Colonic mucosa (tissue), 4 donors: Measurements from ENCODE around the gene TARS1. TPM values are rescaled to one million over a fixed set of nuclear protein-coding genes. Genes with fewer than 3 reads are reported as not detected.

Source experiments
- DNase-seq: peaks from one replicate; pipeline ENCODE4 v3.0.0-alpha.2; 2020
- H3K27ac ChIP-seq: fragments of 200-600 bp; one replicate; pipeline ENCODE4 v1.8.0; 2021
- H3K27me3 ChIP-seq: fragments of 200-600 bp; one replicate; pipeline ENCODE4 v1.8.0; 2021
- H3K36me3 ChIP-seq: fragments of 200-600 bp; one replicate; pipeline ENCODE4 v1.8.0; 2021
- H3K4me1 ChIP-seq: fragments of 200-600 bp; one replicate; pipeline ENCODE4 v1.8.0; 2021; ENCODE audit warnings: mild to moderate bottlenecking
- H3K4me3 ChIP-seq: fragments of 200-600 bp; one replicate; pipeline ENCODE4 v1.8.0; 2021
- H3K9ac ChIP-seq, 2 donors: one replicate each; pipeline ENCODE4 v1.7.0; 2013; ENCODE audit warnings: control low read depth in 2 of 2, low read depth in 2 of 2, low read length in 2 of 2
- H3K9me3 ChIP-seq: fragments of 200-600 bp; one replicate; pipeline ENCODE4 v1.8.0; 2021
- intact Hi-C: fragments of 100-400 bp; cut with DNase I; formaldehyde crosslinking; loops from one replicate; pipeline ENCODE4 v1.14.1; 2022
- total RNA-seq, 2 donors: library from RNA; stranded (reverse); fragmentation: NEBNext Ultra II Directional in 1 of 2; extraction: Animal tissue kit (Norgen Biotek cat#: 25700) in 1 of 2; gene quantifications; one replicate each; pipeline ENCODE4 v1.2.1, GENCODE V29; 2021
- TF ChIP-seq, protein P1 (sequence below): fragments of 200-600 bp; IDR thresholded peaks from one replicate; pipeline ENCODE4 v1.8.0; 2022; ENCODE audit warnings: antibody characterized with exemption, mild to moderate bottlenecking
- donor health status: healthy.
- donor health status: DM: no; HTN: no; CAD: no.
- donor health status: DM: no; HTN: no; CAD: no.

TARS1 gene
- total RNA-seq, 2 donors from 2014 or later: 146 to 187 TPM

- Histone ChIP-seq H3K27me3 (no peaks in the 10 kb centered on the region), H3K4me3 (no peak overlapping the region), H3K27ac (no peak overlapping the region), H3K4me1 (no peaks in the 10 kb centered on the region), H3K9ac (no peak overlapping the region), H3K36me3 (no peaks in the 10 kb centered on the region), H3K9me3 (no peaks in the 10 kb centered on the region)
- DNase-seq: no peak
- TF ChIP-seq, protein P1, sequence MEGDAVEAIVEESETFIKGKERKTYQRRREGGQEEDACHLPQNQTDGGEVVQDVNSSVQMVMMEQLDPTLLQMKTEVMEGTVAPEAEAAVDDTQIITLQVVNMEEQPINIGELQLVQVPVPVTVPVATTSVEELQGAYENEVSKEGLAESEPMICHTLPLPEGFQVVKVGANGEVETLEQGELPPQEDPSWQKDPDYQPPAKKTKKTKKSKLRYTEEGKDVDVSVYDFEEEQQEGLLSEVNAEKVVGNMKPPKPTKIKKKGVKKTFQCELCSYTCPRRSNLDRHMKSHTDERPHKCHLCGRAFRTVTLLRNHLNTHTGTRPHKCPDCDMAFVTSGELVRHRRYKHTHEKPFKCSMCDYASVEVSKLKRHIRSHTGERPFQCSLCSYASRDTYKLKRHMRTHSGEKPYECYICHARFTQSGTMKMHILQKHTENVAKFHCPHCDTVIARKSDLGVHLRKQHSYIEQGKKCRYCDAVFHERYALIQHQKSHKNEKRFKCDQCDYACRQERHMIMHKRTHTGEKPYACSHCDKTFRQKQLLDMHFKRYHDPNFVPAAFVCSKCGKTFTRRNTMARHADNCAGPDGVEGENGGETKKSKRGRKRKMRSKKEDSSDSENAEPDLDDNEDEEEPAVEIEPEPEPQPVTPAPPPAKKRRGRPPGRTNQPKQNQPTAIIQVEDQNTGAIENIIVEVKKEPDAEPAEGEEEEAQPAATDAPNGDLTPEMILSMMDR: no peak
- intact Hi-C loops: no loop called here
These were observed 53.7 kb downstream of the TARS1 start for GRCh38 chr5:33494466-33494865.

DNA sequence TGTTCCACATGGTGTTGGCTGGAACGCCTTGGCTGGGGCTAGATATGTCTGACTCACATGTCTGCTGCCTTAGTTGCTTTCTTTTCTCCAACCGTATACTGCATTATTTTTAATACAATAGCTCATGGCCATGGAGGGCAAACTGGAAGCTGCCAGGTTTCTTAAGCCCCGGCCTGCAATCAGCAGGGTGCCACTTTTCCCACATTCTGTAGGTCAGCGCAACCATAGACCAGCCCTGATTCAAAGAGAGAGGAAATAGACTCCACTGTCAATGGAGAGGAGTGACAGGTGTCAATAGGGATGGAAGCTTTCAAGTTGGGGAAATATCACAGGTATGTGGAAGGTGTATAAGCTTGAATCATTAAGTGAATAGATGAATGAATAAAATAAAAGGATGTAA, 60.5 kb downstream of the TARS1 start:
- no peaks in the 10 kb centered on the region for H3K36me3 ChIP-seq
- H3K9me3 ChIP-seq: no peaks in the 10 kb centered on the region
- intact Hi-C loops: no loop called here
- TF ChIP-seq, protein P1: no peak
- no peak overlapping the region for H3K9ac ChIP-seq
- DNase-seq: no peak
- H3K4me3 ChIP-seq: no peak overlapping the region
- H3K27me3 ChIP-seq: no peaks in the 10 kb centered on the region
- no peak overlapping the region for H3K27ac ChIP-seq
- H3K4me1 ChIP-seq: no peaks in the 10 kb centered on the region

DNA sequence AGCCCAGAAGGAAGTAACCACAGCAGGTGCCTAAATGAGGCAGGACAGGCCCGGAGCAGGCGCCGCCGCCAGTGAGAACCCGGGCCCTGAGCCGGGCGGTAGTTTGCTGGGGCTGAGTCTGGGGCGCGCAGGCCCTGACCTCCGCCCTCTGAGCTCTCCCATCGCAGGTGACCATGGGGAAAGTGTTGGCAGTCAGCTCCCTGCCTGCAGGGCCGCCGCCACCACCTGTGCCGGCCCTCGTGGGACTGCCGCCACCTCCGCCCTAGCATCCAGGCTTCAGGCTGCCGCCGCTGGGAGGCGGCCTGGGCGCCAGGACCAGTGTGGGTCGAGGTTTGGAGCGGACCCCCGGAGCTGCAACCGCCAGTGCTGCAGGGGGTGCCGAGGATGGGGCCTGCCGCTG, 61.1 kb downstream of the TARS1 start:
- no peak overlapping the region for H3K9ac ChIP-seq
- H3K27ac ChIP-seq: no peak overlapping the region
- H3K4me3 ChIP-seq: no peak overlapping the region
- intact Hi-C loops: no loop called here
- H3K9me3 ChIP-seq: no peaks in the 10 kb centered on the region
- TF ChIP-seq, protein P1: no peak
- no peaks in the 10 kb centered on the region for H3K4me1 ChIP-seq
- H3K27me3 ChIP-seq: no peaks in the 10 kb centered on the region
- DNase-seq: no peak
- no peaks in the 10 kb centered on the region for H3K36me3 ChIP-seq

- no peaks in the 10 kb centered on the region for H3K9me3 ChIP-seq
- H3K4me3 ChIP-seq: no peak overlapping the region
- H3K4me1 ChIP-seq: no peaks in the 10 kb centered on the region
- DNase-seq: no peak
- TF ChIP-seq, protein P1: no peak
- no peak overlapping the region for H3K27ac ChIP-seq
- intact Hi-C loops: no loop called here
- no peaks in the 10 kb centered on the region for H3K36me3 ChIP-seq
- H3K9ac ChIP-seq: no peak overlapping the region
- H3K27me3 ChIP-seq: no peaks in the 10 kb centered on the region
These were observed 63.8 kb downstream of the TARS1 start for GRCh38 chr5:33504570-33504969.

GRCh38 chr5:33507426-33507825, 66.7 kb downstream of the TARS1 start:
- Histone ChIP-seq H3K36me3 (no peaks in the 10 kb centered on the region), H3K27me3 (no peaks in the 10 kb centered on the region), H3K4me3 (no peak overlapping the region), H3K9me3 (no peaks in the 10 kb centered on the region), H3K27ac (no peak overlapping the region), H3K9ac (no peak overlapping the region), H3K4me1 (no peaks in the 10 kb centered on the region)
- intact Hi-C loops: no loop called here
- no peak for DNase-seq
- TF ChIP-seq, protein P1: no peak

GRCh38 chr5:33509036-33509435, 68.3 kb downstream of the TARS1 start:
- TF ChIP-seq, protein P1: no peak
- no peak overlapping the region for H3K27ac ChIP-seq
- H3K36me3 ChIP-seq: no peaks in the 10 kb centered on the region
- H3K27me3 ChIP-seq: no peaks in the 10 kb centered on the region
- DNase-seq: no peak
- intact Hi-C loops: no loop called here
- H3K9me3 ChIP-seq: no peaks in the 10 kb centered on the region
- no peaks in the 10 kb centered on the region for H3K4me1 ChIP-seq
- H3K4me3 ChIP-seq: no peak overlapping the region
- no peak overlapping the region for H3K9ac ChIP-seq
